HCT116 (cell line): Measurements from ENCODE around the gene VMP1.

Experiments used
- POLR2AphosphoS5 ChIP-seq: IDR thresholded peaks from 2 replicates; pipeline ENCODE4 v1.6.1; 2011; ENCODE audit warnings: mild to moderate bottlenecking, low read depth, low read length, moderate library complexity
- REST ChIP-seq: IDR thresholded peaks from 2 replicates; pipeline ENCODE4 v1.6.1; 2012; ENCODE audit warnings: low read depth
- TF ChIP-seq, protein P1 (sequence below), 3 experiments: fragments of 200-600 bp in 1 of 3; sonication (generic) in 1 of 3; IDR thresholded peaks in 2 of 3; conservative IDR thresholded peaks in 1 of 3; 2 replicates each; pipeline ENCODE4 v1.5.1; 2012 to 2017; ENCODE audit warnings: low read depth in 2 of 3, low read length in 2 of 3, antibody characterized with exemption in 1 of 3, borderline replicate concordance in 1 of 3, control low read depth in 1 of 3, mild to moderate bottlenecking in 1 of 3, mixed read lengths in 1 of 3, mixed run types in 1 of 3, moderate library complexity in 1 of 3; ENCODE audit not compliant: insufficient read depth in 1 of 3

GRCh38 chr17:59825533-59826322 lies 118.3 kb downstream of the VMP1 start:
- TF ChIP-seq POLR2AphosphoS5, result no peak
- TF ChIP-seq, protein P1, sequence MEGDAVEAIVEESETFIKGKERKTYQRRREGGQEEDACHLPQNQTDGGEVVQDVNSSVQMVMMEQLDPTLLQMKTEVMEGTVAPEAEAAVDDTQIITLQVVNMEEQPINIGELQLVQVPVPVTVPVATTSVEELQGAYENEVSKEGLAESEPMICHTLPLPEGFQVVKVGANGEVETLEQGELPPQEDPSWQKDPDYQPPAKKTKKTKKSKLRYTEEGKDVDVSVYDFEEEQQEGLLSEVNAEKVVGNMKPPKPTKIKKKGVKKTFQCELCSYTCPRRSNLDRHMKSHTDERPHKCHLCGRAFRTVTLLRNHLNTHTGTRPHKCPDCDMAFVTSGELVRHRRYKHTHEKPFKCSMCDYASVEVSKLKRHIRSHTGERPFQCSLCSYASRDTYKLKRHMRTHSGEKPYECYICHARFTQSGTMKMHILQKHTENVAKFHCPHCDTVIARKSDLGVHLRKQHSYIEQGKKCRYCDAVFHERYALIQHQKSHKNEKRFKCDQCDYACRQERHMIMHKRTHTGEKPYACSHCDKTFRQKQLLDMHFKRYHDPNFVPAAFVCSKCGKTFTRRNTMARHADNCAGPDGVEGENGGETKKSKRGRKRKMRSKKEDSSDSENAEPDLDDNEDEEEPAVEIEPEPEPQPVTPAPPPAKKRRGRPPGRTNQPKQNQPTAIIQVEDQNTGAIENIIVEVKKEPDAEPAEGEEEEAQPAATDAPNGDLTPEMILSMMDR (IDR thresholded peaks at IDR 0.05 in 2 of 3, conservative IDR thresholded peaks at IDR 0.05 in 1 of 3; ENCODE audit: borderline replicate concordance in 1 of 3, insufficient read depth in 1 of 3, low read depth in 2 of 3, low read length in 2 of 3), result no peak
- TF ChIP-seq REST, result no peak
